Mesothelial cell of epicardium (in vitro differentiated cells): ENCODE data around the gene ANAPC15. TPM values are rescaled to one million over a fixed set of nuclear protein-coding genes. Genes with fewer than 3 reads are reported as not detected.

Experiments
- DNase-seq, 2 experiments: peaks; one replicate each; pipeline ENCODE4 v3.0.0; 2021; ENCODE audit warnings: low spot score in 2 of 2; ENCODE audit not compliant: unreplicated experiment in 2 of 2
- H3K27ac Mint-ChIP-seq: 2 replicates; pipeline ENCODE4 v1.8.0; 2021; ENCODE audit warnings: mixed read lengths
- H3K27me3 Mint-ChIP-seq: 2 replicates; pipeline ENCODE4 v1.8.0; 2021; ENCODE audit warnings: low read depth, mixed read lengths
- H3K36me3 Mint-ChIP-seq: 2 replicates; pipeline ENCODE4 v1.8.0; 2021; ENCODE audit warnings: mixed read lengths
- H3K4me1 Mint-ChIP-seq: 2 replicates; pipeline ENCODE4 v1.8.0; 2021; ENCODE audit warnings: mixed read lengths
- H3K4me3 Mint-ChIP-seq: 2 replicates; pipeline ENCODE4 v1.8.0; 2021; ENCODE audit warnings: mild to moderate bottlenecking, moderate library complexity, mixed read lengths
- H3K9me3 Mint-ChIP-seq: 2 replicates; pipeline ENCODE4 v1.8.0; 2021; ENCODE audit warnings: mixed read lengths
- CTCF ChIP-seq: fragments of 200-600 bp; sonication (generic); IDR thresholded peaks from one replicate; pipeline ENCODE4 v1.5.0; 2021; ENCODE audit warnings: antibody characterized with exemption; ENCODE audit not compliant: unreplicated experiment
- total RNA-seq: library from RNA; stranded (reverse); gene quantifications from 3 replicates; pipeline ENCODE4 v1.2.1, GENCODE V29; 2021

Gene ANAPC15
- total RNA-seq, 1 donor from 2014 or later: 39.3 TPM

DNA sequence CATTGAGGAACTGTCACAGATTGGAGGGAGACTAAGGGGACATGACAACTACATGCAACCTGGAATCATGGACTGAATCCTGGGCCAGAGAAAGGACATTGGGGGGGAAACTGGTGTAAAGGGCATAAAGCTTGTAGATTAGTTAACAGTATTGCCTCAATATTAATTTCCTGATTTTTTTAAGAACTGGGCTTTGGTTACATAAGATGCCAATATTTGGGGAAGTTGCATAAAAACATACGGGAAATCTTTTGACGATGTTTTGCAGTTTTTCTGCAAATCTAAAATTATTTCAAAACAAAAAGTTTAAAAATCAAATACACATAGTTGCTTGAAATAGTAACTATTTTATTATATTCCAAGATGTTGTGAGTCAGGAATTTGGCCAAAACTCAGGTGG lies 20.2 kb upstream of the ANAPC15 start:
- Mint-ChIP-seq H3K4me3 (no peak overlapping the region), H3K27ac (no peak overlapping the region), H3K9me3 (peaks cover 15% of the 10 kb centered on the region), H3K27me3 (peaks cover 25% of the 10 kb centered on the region), H3K4me1 (no peaks in the 10 kb centered on the region), H3K36me3 (no peaks in the 10 kb centered on the region)
- no peak for TF ChIP-seq CTCF
- no peak for DNase-seq

DNA sequence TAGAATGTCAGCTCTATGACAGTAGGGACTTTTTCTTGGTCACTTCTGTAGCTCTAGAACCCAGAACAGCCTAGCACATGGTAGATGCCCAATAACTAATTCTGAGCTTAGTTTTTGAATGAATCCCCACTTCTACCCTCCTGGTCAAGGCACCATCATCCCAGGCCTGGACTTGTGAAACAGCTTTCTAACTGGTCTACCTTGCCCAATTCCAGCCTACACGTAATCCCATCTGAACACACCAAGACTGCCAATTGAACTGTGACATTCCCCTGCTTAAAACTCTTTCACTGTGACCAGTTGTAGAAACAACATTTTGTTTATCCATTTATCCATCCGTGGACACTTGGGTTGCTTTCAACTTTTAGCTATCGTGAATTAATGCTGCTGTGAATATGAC lies 16.9 kb upstream of the ANAPC15 start:
- no peak for DNase-seq
- Mint-ChIP-seq H3K27ac (no peak overlapping the region), H3K27me3 (peaks cover 25% of the 10 kb centered on the region), H3K4me1 (no peaks in the 10 kb centered on the region), H3K9me3 (peaks cover 25% of the 10 kb centered on the region), H3K4me3 (no peak overlapping the region), H3K36me3 (no peaks in the 10 kb centered on the region)
- TF ChIP-seq CTCF: no peak

GRCh38 chr11:72127923-72128322 lies 15.4 kb upstream of the ANAPC15 start:
- TF ChIP-seq CTCF: no peak
- no peaks in the 10 kb centered on the region for H3K4me1 Mint-ChIP-seq
- H3K27ac Mint-ChIP-seq: no peak overlapping the region
- H3K9me3 Mint-ChIP-seq: peaks cover 25% of the 10 kb centered on the region
- peaks cover 17% of the 10 kb centered on the region for H3K27me3 Mint-ChIP-seq
- no peak overlapping the region for H3K4me3 Mint-ChIP-seq
- no peak for DNase-seq
- H3K36me3 Mint-ChIP-seq: no peaks in the 10 kb centered on the region

DNA sequence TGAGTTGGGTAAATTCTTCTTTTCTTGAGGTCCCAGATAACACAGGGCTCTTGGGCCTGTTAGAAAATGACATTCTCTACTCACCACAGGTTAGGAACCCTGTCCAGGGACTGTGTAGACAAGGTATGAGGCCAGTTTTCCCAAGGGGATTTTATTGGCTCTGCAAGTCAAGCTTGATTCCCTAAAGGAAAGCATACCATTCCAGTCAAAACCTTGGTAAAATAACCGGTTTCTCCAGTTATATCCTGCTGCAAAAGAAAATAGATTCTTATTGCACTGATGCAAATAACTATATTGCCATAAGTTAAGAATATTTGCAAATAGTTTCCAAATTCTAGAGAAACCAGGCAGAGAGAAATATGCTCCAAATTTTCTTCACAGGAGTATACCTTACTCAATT lies 13.5 kb upstream of the ANAPC15 start:
- Mint-ChIP-seq H3K36me3 (no peaks in the 10 kb centered on the region), H3K27me3 (peaks cover 4% of the 10 kb centered on the region), H3K4me1 (no peaks in the 10 kb centered on the region), H3K27ac (no peak overlapping the region), H3K9me3 (peaks cover 25% of the 10 kb centered on the region), H3K4me3 (no peak overlapping the region)
- no peak for TF ChIP-seq CTCF
- DNase-seq: no peak

- H3K27me3 Mint-ChIP-seq: peaks cover 1% of the 10 kb centered on the region
- peaks cover 4% of the 10 kb centered on the region for H3K4me1 Mint-ChIP-seq
- DNase-seq: no peak
- no peaks in the 10 kb centered on the region for H3K36me3 Mint-ChIP-seq
- H3K9me3 Mint-ChIP-seq: peaks cover 22% of the 10 kb centered on the region
- no peak for TF ChIP-seq CTCF
- no peak overlapping the region for H3K4me3 Mint-ChIP-seq
- no peak overlapping the region for H3K27ac Mint-ChIP-seq
Measured at GRCh38 chr11:72124046-72124445, 11.6 kb upstream of the ANAPC15 start.

DNA sequence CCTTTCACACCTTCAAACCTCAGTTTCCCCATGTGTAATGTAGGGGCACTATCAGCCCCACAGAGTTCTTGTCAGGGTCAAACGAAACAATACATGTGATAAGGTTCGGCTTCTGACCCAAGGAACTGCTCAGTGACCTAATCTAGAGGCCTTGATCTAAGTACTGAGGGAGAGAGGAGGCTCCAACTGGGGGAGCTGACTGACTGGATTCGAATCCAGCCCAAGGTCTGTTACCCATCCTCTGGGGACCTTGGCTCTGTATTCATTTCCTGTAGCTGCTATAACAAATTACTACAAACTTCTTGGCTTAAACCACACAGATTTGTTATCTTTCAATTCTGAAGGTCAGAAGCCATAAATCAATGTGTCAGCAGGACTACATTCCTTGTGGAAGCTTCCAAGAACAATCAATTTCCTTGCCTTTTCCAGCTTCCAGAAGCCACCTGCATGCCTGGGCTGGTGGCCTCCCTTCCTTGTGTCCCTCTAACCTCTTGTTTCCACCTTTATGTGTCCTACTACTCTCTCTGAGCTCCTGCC lies 10.7 kb upstream of the ANAPC15 start:
- H3K4me1 Mint-ChIP-seq: peaks cover 12% of the 10 kb centered on the region
- peaks cover 14% of the 10 kb centered on the region for H3K9me3 Mint-ChIP-seq
- H3K36me3 Mint-ChIP-seq: no peaks in the 10 kb centered on the region
- no peak for TF ChIP-seq CTCF
- no peak for DNase-seq
- no peaks in the 10 kb centered on the region for H3K27me3 Mint-ChIP-seq
- H3K4me3 Mint-ChIP-seq: no peak overlapping the region
- no peak overlapping the region for H3K27ac Mint-ChIP-seq
